OCI-LY1 (cell line): ENCODE measurements around the gene MPST.
"Not testable (repeated sequence)": the region's sequence is repeated elsewhere in the genome, so short reads cannot be mapped to it uniquely, and the experiment has no call there.

ENCODE experiments used
- H2AFZ ChIP-seq: fragments of 200-600 bp; sonication (generic), shearing (Covaris generic); 2 replicates; pipeline ENCODE4 v1.6.0; 2014; ENCODE audit warnings: antibody characterized with exemption, mild to moderate bottlenecking, low read length
- H3F3A ChIP-seq: fragments of 200-600 bp; sonication (generic), shearing (Covaris generic); 2 replicates; pipeline ENCODE4 v1.6.0; 2014; ENCODE audit warnings: mild to moderate bottlenecking, antibody characterized with exemption, low read length, moderate library complexity; ENCODE audit not compliant: insufficient read depth
- H3K27ac ChIP-seq: fragments of 200-600 bp; sonication (generic); 2 replicates; pipeline ENCODE4 v1.5.1; 2014; ENCODE audit warnings: low read length, mixed run types, mild to moderate bottlenecking, low read depth; ENCODE audit not compliant: poor library complexity, severe bottlenecking
- H3K27me3 ChIP-seq: fragments of 200-600 bp; sonication (generic); 2 replicates; pipeline ENCODE4 v1.6.0; 2014; ENCODE audit warnings: antibody characterized with exemption, mild to moderate bottlenecking, low read length, moderate library complexity; ENCODE audit not compliant: insufficient read depth
- H3K36me3 ChIP-seq: fragments of 200-600 bp; sonication (generic); 2 replicates; pipeline ENCODE4 v1.6.1; 2014; ENCODE audit warnings: mild to moderate bottlenecking, antibody characterized with exemption, low read length, moderate library complexity, mixed read lengths; ENCODE audit not compliant: insufficient read depth
- H3K4me1 ChIP-seq: fragments of 200-600 bp; sonication (generic); 2 replicates; pipeline ENCODE4 v1.5.1; 2014; ENCODE audit warnings: mild to moderate bottlenecking, low read length, moderate library complexity; ENCODE audit not compliant: insufficient read depth, severe bottlenecking
- H3K4me2 ChIP-seq: fragments of 200-600 bp; sonication (generic), shearing (Covaris generic); 2 replicates; pipeline ENCODE4 v1.6.1; 2014; ENCODE audit warnings: low read length
- H3K4me3 ChIP-seq: fragments of 200-600 bp; sonication (generic); 2 replicates; pipeline ENCODE4 v1.5.1; 2014; ENCODE audit warnings: low read length, low read depth, mild to moderate bottlenecking, mixed read lengths; ENCODE audit not compliant: poor library complexity, severe bottlenecking
- H3K79me2 ChIP-seq: fragments of 200-600 bp; shearing (Covaris generic); 2 replicates; pipeline ENCODE4 v1.6.1; 2016; ENCODE audit warnings: mixed run types, low read length, mixed read lengths; ENCODE audit not compliant: insufficient read depth
- H3K9ac ChIP-seq: fragments of 200-600 bp; sonication (generic), shearing (Covaris generic); 2 replicates; pipeline ENCODE4 v1.6.1; 2014; ENCODE audit warnings: mild to moderate bottlenecking, low read length, mixed read lengths
- H3K9me2 ChIP-seq: fragments of 200-600 bp; sonication (generic), shearing (Covaris generic); 2 replicates; pipeline ENCODE4 v1.6.1; 2014; ENCODE audit warnings: low read depth, mild to moderate bottlenecking, low read length, mixed read lengths
- H3K9me3 ChIP-seq: fragments of 200-600 bp; shearing (Covaris generic); 2 replicates; pipeline ENCODE4 v1.6.1; 2014; ENCODE audit warnings: low read length, mixed read lengths
- H4K20me1 ChIP-seq: fragments of 200-600 bp; sonication (generic), shearing (Covaris generic); 2 replicates; pipeline ENCODE4 v1.6.0; 2016; ENCODE audit warnings: mild to moderate bottlenecking, low read length; ENCODE audit not compliant: insufficient read depth
- EZH2 ChIP-seq: fragments of 200-600 bp; sonication (generic), shearing (Covaris generic); IDR thresholded peaks from 2 replicates; pipeline ENCODE4 v1.8.0; 2017; ENCODE audit warnings: borderline replicate concordance, mixed run types, mild to moderate bottlenecking, antibody characterized with exemption, low read length, moderate library complexity, mixed read lengths
- TF ChIP-seq, protein P1 (sequence below): fragments of 200-600 bp; sonication (generic), shearing (Covaris generic); IDR thresholded peaks from 2 replicates; pipeline ENCODE4 v1.5.1; 2017; ENCODE audit warnings: mild to moderate bottlenecking, antibody characterized with exemption, low read length, moderate library complexity, mixed read lengths

Gene MPST

GRCh38 chr22:37069719-37070118 lies 50.2 kb downstream of the MPST start:
- Histone ChIP-seq H3K4me3 (no peak overlapping the region), H3K36me3 (no peaks in the 10 kb centered on the region), H3K27ac (no peak overlapping the region), H2AFZ (no peak overlapping the region), H3K9me3 (no peaks in the 10 kb centered on the region), H3K4me2 (no peak overlapping the region), H3K4me1 (no peaks in the 10 kb centered on the region), H3K79me2 (no peaks in the 10 kb centered on the region), H3F3A (no peaks in the 10 kb centered on the region), H3K9me2 (no peaks in the 10 kb centered on the region), H3K27me3 (0 out of 2 replicates have a peak, but pooled peaks cover 5% of the 10 kb centered on the region), H3K9ac (no peak overlapping the region), H4K20me1 (no peaks in the 10 kb centered on the region)
- TF ChIP-seq EZH2 = no peak
- TF ChIP-seq, protein P1, sequence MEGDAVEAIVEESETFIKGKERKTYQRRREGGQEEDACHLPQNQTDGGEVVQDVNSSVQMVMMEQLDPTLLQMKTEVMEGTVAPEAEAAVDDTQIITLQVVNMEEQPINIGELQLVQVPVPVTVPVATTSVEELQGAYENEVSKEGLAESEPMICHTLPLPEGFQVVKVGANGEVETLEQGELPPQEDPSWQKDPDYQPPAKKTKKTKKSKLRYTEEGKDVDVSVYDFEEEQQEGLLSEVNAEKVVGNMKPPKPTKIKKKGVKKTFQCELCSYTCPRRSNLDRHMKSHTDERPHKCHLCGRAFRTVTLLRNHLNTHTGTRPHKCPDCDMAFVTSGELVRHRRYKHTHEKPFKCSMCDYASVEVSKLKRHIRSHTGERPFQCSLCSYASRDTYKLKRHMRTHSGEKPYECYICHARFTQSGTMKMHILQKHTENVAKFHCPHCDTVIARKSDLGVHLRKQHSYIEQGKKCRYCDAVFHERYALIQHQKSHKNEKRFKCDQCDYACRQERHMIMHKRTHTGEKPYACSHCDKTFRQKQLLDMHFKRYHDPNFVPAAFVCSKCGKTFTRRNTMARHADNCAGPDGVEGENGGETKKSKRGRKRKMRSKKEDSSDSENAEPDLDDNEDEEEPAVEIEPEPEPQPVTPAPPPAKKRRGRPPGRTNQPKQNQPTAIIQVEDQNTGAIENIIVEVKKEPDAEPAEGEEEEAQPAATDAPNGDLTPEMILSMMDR = no peak

DNA sequence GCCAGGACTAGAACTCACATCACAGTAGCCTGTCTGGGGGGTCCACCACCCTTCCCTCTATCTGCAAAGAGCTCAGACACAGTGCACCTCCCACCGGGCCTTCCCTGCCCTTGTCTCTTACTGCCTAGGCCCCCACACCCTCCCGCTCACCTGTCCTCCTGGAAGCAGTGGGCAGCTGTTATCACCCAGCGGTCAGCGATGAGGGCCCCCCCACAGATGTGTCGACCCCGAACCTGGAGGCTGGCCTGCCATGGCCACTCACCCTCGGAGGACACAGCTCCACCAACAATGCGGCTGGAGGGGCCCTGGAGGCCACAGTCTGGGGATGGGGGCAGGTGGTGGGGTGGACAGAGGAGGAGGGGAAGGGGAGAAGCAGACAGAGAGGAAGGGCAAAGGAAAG lies 50.8 kb downstream of the MPST start:
- no peaks in the 10 kb centered on the region for H3K4me1 ChIP-seq
- no peaks in the 10 kb centered on the region for H3K79me2 ChIP-seq
- no peaks in the 10 kb centered on the region for H3F3A ChIP-seq
- no peak overlapping the region for H3K4me3 ChIP-seq
- H2AFZ ChIP-seq = no peak overlapping the region
- H3K36me3 ChIP-seq = no peaks in the 10 kb centered on the region
- no peaks in the 10 kb centered on the region for H4K20me1 ChIP-seq
- no peak overlapping the region for H3K9ac ChIP-seq
- 0 out of 2 replicates have a peak, but pooled peaks cover 5% of the 10 kb centered on the region for H3K27me3 ChIP-seq
- H3K9me2 ChIP-seq = no peaks in the 10 kb centered on the region
- no peaks in the 10 kb centered on the region for H3K9me3 ChIP-seq
- no peak overlapping the region for H3K4me2 ChIP-seq
- TF ChIP-seq, protein P1 = no peak
- TF ChIP-seq EZH2 = no peak
- no peak overlapping the region for H3K27ac ChIP-seq

GRCh38 chr22:37070744-37071143 lies 51.2 kb downstream of the MPST start:
- no peak overlapping the region for H3K4me3 ChIP-seq
- H2AFZ ChIP-seq = no peak overlapping the region
- no peak overlapping the region for H3K4me2 ChIP-seq
- 0 out of 2 replicates have a peak, but pooled peaks cover 5% of the 10 kb centered on the region for H3K27me3 ChIP-seq
- no peaks in the 10 kb centered on the region for H3K79me2 ChIP-seq
- no peaks in the 10 kb centered on the region for H3K4me1 ChIP-seq
- H3K9ac ChIP-seq = no peak overlapping the region
- H3K9me3 ChIP-seq = no peaks in the 10 kb centered on the region
- TF ChIP-seq, protein P1 = no peak
- no peak for TF ChIP-seq EZH2
- H3F3A ChIP-seq = no peaks in the 10 kb centered on the region
- H3K9me2 ChIP-seq = no peaks in the 10 kb centered on the region
- H3K27ac ChIP-seq = no peak overlapping the region
- no peaks in the 10 kb centered on the region for H3K36me3 ChIP-seq
- no peaks in the 10 kb centered on the region for H4K20me1 ChIP-seq

DNA sequence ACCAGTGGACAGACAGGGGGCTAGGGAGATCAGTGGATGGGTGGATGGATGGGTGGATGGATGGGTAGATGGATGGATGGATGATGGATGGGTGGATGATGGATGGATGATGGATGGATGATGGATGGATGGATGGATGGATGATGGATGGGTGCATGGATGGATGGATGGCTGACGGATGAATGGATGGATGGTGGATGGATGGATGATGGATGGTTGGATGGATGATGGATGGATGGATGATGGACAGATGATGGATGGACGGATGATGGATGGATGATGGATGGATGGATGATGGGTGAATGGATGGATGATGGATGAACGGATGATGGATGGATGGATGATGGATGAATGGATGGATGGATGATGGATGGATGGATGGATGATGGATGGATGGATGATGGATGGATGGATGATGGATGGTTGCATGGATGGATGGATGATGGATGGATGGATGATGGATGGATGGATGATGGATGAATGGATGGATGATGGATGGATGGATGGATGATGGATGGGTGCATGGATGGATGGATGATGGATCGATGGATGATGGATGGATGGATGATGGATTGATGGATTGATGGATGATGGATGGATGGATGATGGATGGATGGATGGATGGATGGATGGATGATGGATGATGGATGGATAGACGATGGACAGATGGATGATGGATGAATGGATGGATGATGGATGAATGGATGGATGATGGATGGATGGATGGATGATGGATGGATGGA lies 52.5 kb downstream of the MPST start:
- not testable (repeated sequence) for H3K4me3 ChIP-seq, H3K79me2 ChIP-seq, H3K9ac ChIP-seq, H3K4me2 ChIP-seq, H4K20me1 ChIP-seq, H3K9me2 ChIP-seq, H3K36me3 ChIP-seq, H3F3A ChIP-seq, H3K9me3 ChIP-seq, H3K27ac ChIP-seq, H3K27me3 ChIP-seq, H3K4me1 ChIP-seq, H2AFZ ChIP-seq
